Body of pancreas (tissue), 4 donors: ENCODE data around the gene TOP1.

Experiments
- CTCF ChIP-seq, 7 experiments: fragments of 450-650 bp in 4 of 7; fragments of 200-600 bp in 3 of 7; sonication (generic) in 3 of 7; IDR thresholded peaks; one replicate each; pipeline ENCODE4 v1.5.1; 2016 to 2019; ENCODE audit warnings: antibody characterized with exemption in 7 of 7
- POLR2A ChIP-seq, 3 donors: fragments of 450-650 bp; IDR thresholded peaks; one replicate each; pipeline ENCODE4 v1.6.1; 2016; ENCODE audit warnings: antibody characterized with exemption in 3 of 3, mild to moderate bottlenecking in 2 of 3

DNA sequence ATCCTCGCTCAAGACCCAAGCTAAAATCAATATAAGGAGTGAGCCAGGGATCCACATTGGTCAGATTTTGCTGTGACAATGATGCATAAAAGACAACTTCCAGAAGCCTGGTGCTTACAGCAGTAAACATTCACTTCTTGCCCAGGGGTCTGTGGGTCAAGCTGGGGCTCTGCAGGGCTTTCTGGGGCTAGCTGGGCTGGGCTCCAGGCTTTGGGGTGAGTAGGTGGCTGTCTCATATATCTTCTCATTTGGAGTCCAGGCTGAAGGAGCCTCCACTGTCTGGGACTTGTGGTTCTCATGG, 25.8 kb upstream of the TOP1 start:
- no peak for TF ChIP-seq CTCF (IDR thresholded peaks at IDR 0.05)
- TF ChIP-seq POLR2A (IDR thresholded peaks at IDR 0.05) = no peak
